ENCODE measurements around the gene SECTM1.
A peak's percentile ranks its signal among the peaks of the same experiment; 100 is the strongest.

SECTM1 gene

DNA sequence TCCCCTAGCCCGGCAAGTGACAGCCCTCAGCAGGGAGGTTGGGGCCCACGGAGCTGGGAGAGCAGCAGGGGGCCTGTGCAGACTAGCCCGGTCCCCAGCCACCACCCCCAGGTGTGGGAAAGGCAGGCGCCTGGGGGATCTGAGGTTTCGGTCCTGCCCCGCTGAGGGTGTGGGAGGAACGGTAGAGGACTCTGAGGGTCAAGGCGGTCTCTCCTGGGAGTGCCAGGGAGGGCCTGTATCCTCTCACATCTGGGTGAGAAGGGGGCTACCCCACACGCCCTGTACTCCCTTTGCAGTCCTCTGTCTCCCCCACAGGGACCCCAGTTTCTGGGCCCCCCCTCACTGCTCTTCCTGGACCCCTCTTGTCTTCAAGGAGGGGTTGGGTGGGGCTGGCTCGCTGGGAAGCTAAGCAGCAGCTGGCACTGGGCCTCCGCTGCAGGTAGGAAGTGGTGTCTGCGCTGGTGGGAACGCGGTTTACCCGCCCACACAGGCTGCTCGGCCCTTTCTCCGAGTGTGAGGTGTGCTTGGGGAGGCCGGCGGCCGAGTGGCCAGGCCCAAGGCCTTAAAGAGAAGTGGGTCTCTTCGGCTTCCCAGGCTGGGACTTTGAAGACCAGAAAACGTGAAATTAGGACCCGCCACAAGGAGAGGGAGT, 31.5 kb downstream of the SECTM1 start:
- no peak overlapping the region for H3K4me3 ChIP-seq (replicated peaks; ENCODE audit: low read depth, low read length)

DNA sequence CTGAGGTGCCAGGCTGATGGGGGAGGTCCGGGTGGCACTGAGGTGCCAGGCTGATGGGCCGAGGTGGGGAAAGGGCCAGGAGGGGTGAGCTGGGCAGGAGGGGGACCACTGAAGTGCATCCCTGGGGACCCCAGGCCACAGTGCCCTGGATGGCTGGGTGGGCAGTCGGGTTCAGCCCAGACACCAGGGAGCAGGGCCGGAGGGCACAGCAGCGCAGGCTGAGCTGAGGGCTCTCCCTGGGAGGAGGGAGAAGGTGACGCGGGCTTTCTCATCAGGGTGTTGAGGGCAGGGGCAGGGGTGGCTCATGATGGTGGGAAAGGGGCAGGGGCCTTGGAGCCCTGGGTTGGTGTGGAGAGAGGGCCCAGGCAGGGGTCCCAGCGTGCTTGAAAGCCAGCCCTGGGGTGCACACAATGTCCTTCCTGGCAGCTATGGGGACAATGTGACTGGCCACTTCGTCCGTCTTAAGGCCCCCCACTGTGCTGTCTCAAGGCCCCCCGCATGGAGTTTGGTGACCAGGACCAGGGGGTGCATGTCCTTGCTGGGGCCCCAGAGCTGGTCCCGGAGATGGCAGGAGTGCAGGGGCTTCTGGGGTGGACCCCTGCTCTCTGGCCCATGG, 32.2 kb downstream of the SECTM1 start:
- DNase-seq (ENCODE audit: extremely low read depth, insufficient read length), result no peak

More for the DNA sequence above, 31.5 kb downstream of the SECTM1 start:
- Histone ChIP-seq H3K36me3 (ENCODE audit: control insufficient read depth, insufficient read depth, low read length) (no peaks in the 10 kb centered on the region), H3K27me3 (replicated peaks; ENCODE audit: control insufficient read depth, insufficient read depth, low read length) (no peaks in the 10 kb centered on the region)
- TF ChIP-seq, protein P1, sequence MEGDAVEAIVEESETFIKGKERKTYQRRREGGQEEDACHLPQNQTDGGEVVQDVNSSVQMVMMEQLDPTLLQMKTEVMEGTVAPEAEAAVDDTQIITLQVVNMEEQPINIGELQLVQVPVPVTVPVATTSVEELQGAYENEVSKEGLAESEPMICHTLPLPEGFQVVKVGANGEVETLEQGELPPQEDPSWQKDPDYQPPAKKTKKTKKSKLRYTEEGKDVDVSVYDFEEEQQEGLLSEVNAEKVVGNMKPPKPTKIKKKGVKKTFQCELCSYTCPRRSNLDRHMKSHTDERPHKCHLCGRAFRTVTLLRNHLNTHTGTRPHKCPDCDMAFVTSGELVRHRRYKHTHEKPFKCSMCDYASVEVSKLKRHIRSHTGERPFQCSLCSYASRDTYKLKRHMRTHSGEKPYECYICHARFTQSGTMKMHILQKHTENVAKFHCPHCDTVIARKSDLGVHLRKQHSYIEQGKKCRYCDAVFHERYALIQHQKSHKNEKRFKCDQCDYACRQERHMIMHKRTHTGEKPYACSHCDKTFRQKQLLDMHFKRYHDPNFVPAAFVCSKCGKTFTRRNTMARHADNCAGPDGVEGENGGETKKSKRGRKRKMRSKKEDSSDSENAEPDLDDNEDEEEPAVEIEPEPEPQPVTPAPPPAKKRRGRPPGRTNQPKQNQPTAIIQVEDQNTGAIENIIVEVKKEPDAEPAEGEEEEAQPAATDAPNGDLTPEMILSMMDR (IDR thresholded peaks at IDR 0.05; ENCODE audit: insufficient read depth, low read length, poor library complexity, severe bottlenecking), result no peak
- peak; percentile 71 for DNase-seq (ENCODE audit: extremely low read depth, insufficient read length)

DNA sequence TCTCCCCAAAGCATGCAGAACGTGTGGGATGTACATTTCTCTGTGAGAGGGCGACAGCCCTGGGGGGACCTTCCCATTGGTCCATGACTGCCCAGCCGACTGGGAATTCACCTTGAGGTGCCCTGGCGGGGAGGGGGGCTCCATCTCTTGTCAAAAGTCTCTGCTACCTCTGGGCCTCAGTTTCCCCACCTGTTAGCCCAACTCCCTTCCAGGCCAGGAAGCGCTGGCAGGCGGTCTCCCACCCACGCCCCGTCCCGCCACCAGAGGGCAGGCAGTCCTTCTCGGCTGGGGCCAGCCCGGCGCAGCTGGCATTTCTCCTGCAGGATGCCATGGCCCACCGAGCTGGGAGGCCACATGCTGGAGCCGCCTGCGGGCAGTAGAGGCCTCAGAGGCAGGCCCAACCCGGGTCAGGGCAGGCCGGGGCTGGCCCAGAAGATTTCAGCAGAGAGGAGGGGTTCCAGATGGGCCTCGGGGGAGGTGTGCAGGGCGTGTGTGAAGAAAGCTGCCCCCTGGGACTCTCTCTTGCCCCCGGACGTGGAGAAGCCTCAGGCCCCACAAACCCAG, 32.8 kb downstream of the SECTM1 start:
- peak; percentile 64 for DNase-seq (ENCODE audit: extremely low read depth, insufficient read length)
- H3K4me3 ChIP-seq (replicated peaks; ENCODE audit: low read depth, low read length), result no peak overlapping the region
- TF ChIP-seq, protein P1 (IDR thresholded peaks at IDR 0.05; ENCODE audit: insufficient read depth, low read length, poor library complexity, severe bottlenecking), result peak; percentile 88
- H3K36me3 ChIP-seq (ENCODE audit: control insufficient read depth, insufficient read depth, low read length), result no peaks in the 10 kb centered on the region
- no peaks in the 10 kb centered on the region for H3K27me3 ChIP-seq (replicated peaks; ENCODE audit: control insufficient read depth, insufficient read depth, low read length)

More for the DNA sequence above, 32.2 kb downstream of the SECTM1 start:
- TF ChIP-seq, protein P1 (IDR thresholded peaks at IDR 0.05; ENCODE audit: insufficient read depth, low read length, poor library complexity, severe bottlenecking), result no peak
- Histone ChIP-seq H3K27me3 (replicated peaks; ENCODE audit: control insufficient read depth, insufficient read depth, low read length) (no peaks in the 10 kb centered on the region), H3K4me3 (replicated peaks; ENCODE audit: low read depth, low read length) (no peak overlapping the region), H3K36me3 (ENCODE audit: control insufficient read depth, insufficient read depth, low read length) (no peaks in the 10 kb centered on the region)

DNA sequence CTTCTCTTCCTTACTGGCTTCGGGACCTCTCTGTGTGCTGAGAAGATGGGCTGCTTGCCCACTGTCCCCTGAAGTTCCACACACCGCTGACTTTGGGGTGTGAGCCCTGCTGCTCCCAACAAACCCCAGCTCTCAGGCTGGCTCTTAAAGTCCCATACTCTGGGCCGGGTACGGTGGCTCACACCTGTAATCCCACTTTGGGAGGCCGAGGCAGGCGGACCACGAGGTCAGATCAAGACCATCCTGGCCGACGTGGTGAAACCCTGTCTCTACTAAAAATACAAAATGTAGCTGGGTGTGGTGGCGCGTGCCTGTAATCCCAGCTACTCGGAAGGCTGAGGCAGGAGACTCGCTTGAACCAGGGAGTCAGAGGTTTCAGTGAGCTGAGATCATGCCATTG, 33.3 kb downstream of the SECTM1 start:
- Histone ChIP-seq H3K27me3 (replicated peaks; ENCODE audit: control insufficient read depth, insufficient read depth, low read length) (no peaks in the 10 kb centered on the region), H3K4me3 (replicated peaks; ENCODE audit: low read depth, low read length) (no peak overlapping the region), H3K36me3 (ENCODE audit: control insufficient read depth, insufficient read depth, low read length) (no peaks in the 10 kb centered on the region)
- no peak for DNase-seq (ENCODE audit: extremely low read depth, insufficient read length)
- TF ChIP-seq, protein P1 (IDR thresholded peaks at IDR 0.05; ENCODE audit: insufficient read depth, low read length, poor library complexity, severe bottlenecking), result no peak

DNA sequence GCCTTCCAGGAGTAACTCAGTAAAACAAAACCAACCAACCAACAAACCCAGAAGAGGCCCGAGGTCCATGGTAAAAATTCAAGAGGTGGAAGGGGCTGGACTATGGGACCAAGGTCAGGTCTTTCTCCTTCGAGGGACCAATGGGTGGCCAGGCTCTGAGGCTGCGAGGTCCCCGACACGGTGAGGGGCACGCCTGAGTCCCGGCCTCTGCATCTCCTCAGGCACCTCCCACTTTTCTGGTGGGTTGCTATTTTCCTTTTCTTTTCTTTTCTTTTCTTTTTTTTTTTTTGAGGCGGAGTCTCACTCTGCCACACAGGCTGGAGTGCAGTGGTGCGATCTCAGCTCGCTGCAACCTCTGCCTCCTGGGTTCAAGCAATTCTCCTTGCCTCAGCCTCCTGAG, 34.1 kb downstream of the SECTM1 start:
- Histone ChIP-seq H3K27me3 (replicated peaks; ENCODE audit: control insufficient read depth, insufficient read depth, low read length) (no peaks in the 10 kb centered on the region), H3K36me3 (ENCODE audit: control insufficient read depth, insufficient read depth, low read length) (no peaks in the 10 kb centered on the region), H3K4me3 (replicated peaks; ENCODE audit: low read depth, low read length) (no peak overlapping the region)
- TF ChIP-seq, protein P1 (IDR thresholded peaks at IDR 0.05; ENCODE audit: insufficient read depth, low read length, poor library complexity, severe bottlenecking), result no peak
- no peak for DNase-seq (ENCODE audit: extremely low read depth, insufficient read length)

Data from GM06990 (cell line).